Measurements from ENCODE around the gene COLEC11.

GRCh38 chr2:3666613-3666975 is 71.7 kb downstream of the COLEC11 start:
- TF ChIP-seq XRCC5 (IDR thresholded peaks at IDR 0.05; ENCODE audit: low read depth, low read length) (no peak), MAFF (IDR thresholded peaks at IDR 0.05; ENCODE audit: low read length) (no peak), SP1 (CRISPR knock-in tag; IDR thresholded peaks at IDR 0.05) (no peak), ZBTB7A (IDR thresholded peaks at IDR 0.05; ENCODE audit: borderline replicate concordance, control insufficient read depth, low read depth, low read length) (no peak), MAZ (CRISPR knock-in tag; conservative IDR thresholded peaks at IDR 0.05 in 1 of 2, IDR thresholded peaks at IDR 0.05 in 1 of 2) (no peak), SP2 (IDR thresholded peaks at IDR 0.05; ENCODE audit: extremely low read depth, low read depth, low read length, poor library complexity, severe bottlenecking) (no peak), ATF2 (CRISPR knock-in tag; IDR thresholded peaks at IDR 0.05) (no peak), HIVEP1 (CRISPR knock-in tag; IDR thresholded peaks at IDR 0.05) (no peak), CTCF (IDR thresholded peaks at IDR 0.05 in 2 of 3, conservative IDR thresholded peaks at IDR 0.05 in 1 of 3; ENCODE audit: insufficient read depth in 2 of 3, low read depth in 1 of 3, low read length in 3 of 3) (no peak), ZC3H4 (CRISPR knock-in tag; IDR thresholded peaks at IDR 0.05; ENCODE audit: borderline replicate concordance) (no peak), GATA2 (CRISPR knock-in tag; IDR thresholded peaks at IDR 0.05) (no peak), IRF2 (CRISPR knock-in tag; IDR thresholded peaks at IDR 0.05) (no peak), ZNF318 (IDR thresholded peaks at IDR 0.05; ENCODE audit: borderline replicate concordance in 1 of 2, low read depth in 1 of 2) (no peak), ZNF146 (CRISPR knock-in tag; IDR thresholded peaks at IDR 0.05; ENCODE audit: unreplicated experiment) (no peak)
